HG03378 (cell line): ENCODE data around the gene KCNA2.

Experiments
- ATAC-seq: cut with Tn5 transposase; IDR thresholded peaks from one replicate; pipeline ENCODE4 v1.9.1; 2021; ENCODE audit warnings: mild to moderate bottlenecking, moderate library complexity; ENCODE audit not compliant: unreplicated experiment

Gene KCNA2

GRCh38 chr1:110604586-110605148 lies 1.5 kb downstream of the KCNA2 start:
- no peak for ATAC-seq

GRCh38 chr1:110603058-110603457 lies 3.1 kb downstream of the KCNA2 start:
- ATAC-seq: no peak

DNA sequence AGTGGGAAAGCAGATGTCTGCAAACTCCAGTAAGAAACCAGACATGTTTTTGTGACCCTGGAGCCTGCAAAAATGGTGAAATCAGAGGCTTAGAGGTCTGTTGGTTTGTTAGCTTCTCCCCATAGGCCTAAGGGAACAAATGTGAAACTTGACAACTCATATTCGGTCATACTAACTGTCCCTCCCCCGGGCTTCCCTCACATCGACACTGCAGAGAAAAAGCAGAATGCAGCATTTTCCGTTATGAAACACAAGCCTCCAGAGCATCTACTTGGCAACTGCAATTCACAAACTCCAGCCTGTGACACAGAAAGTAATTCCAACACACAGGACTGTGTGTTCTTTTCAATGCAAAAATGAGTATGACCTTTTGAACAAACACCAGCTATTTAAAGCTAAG lies 3.7 kb downstream of the KCNA2 start:
- no peak for ATAC-seq

GRCh38 chr1:110601332-110601731 lies 4.8 kb downstream of the KCNA2 start:
- ATAC-seq: no peak

DNA sequence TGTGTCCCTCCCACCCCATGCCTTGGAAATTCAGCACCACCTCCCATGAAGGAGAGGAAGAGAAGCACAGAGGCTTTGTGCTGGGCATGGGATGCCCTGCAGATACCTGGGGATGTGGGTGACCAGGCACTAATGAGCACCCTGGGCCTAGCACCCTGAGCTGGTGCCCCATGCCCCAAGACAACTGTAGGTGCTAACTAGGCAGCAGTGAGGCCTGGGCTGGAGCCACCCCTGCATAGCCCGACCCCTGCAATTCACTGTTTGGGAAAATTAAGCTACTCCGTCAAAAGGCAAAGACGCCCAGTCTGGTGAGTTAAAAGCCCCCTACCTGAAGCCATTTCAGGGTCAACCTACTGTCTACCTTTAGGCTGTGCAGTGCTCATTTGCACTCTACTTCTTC lies 5.4 kb downstream of the KCNA2 start:
- no peak for ATAC-seq

GRCh38 chr1:110597966-110598365 lies 8.2 kb downstream of the KCNA2 start:
- ATAC-seq: no peak

GRCh38 chr1:110596312-110596711 lies 9.8 kb downstream of the KCNA2 start:
- no peak for ATAC-seq

DNA sequence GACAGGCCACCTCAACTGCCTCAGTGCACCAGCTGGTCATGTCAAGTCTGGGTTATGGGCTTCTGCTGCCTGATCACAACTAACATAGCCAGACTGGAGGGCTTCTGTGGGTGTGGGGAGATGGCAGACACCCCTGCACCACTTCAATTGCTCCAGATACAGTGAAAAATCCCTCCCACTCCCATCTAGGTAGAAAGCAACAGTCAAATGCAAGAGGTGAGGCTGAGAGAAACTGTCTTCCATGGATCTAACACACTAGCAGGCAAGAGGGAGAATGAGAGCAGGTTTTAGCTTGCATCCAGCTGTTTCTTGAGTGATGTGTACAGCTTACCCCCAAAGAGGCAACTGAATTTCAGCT lies 10.8 kb downstream of the KCNA2 start:
- no peak for ATAC-seq

DNA sequence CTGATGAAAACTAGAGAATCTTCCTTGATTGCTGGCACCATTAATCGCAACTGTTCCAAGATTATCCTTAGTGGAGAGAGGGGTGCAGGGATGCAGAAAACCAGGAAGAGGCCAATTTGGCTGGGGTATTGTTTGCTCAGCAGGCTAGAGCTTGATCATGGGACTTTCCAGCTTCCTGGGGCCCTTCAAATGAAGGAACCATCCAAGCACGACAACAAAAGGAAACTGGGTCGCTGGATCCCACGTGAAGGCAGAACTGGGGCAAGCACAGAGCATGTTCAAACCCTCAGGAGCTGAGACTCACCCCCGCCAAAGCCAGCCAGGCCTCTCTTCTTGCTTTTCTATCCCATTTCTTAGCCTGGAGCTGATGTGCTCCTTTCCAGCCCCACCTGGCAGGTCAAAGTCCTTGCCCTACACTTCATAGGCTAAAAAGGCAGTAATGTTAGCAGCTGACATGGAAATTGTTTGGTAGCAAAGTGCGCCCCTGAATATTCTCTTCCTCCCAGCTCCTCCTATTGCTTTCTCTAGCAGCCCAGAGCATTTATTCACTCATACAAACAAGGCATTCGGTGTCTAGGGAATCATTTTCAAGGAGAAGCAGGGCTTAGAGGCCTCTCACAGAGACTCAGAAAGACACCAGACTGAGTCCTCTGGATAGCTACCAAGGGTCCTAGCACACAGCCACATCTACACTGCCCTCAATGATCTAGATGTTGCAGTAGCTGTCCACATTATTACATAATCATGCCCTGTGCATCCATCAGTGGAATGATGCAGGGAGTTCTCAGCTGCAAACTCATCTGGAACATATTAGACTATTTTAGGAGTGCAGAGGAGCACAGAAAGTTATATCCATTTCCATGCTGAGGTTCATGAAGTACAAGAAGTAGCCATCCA lies 11.5 kb downstream of the KCNA2 start:
- ATAC-seq: no peak

DNA sequence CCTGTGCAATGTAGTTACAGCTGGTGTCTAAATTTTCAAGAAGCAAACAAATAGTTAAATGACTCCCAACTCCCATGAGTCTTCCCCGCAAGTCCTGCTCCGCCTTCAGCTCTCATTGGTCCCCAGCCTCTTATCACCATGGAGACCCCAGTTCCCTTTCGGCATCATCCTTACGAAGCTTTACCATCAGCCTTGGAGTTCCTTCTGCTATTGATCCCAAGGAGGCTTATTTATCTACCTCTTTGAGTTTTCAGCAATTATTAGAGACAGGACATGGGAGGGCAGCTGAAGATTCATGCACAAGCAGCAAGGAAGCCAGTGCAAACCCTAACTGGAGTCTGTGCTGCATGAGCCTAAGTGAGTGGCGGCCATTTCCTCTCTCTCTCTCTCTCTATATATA lies 12.3 kb downstream of the KCNA2 start:
- ATAC-seq: no peak

- ATAC-seq: no peak
These were observed 14.2 kb downstream of the KCNA2 start for GRCh38 chr1:110591956-110592355.

DNA sequence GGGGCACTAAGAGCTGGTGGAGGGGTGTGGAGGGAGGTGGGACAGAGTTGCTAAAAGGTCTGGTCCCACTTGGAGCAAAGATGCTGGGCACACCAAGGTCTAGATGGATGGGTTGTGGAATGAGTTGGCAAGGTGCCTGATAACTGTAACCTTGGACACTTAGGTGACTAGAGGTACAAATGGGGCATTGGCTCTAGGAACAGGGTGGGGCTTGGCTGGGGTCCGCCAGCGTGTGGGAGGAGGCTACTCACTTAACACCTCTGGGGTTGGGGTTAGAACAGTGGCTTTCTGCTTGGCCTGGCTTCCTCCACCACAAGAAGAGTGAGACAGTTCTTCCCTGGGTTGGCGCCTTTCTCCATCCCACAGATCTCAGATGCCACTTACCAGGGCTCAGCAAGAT lies 17.2 kb downstream of the KCNA2 start:
- ATAC-seq: no peak

DNA sequence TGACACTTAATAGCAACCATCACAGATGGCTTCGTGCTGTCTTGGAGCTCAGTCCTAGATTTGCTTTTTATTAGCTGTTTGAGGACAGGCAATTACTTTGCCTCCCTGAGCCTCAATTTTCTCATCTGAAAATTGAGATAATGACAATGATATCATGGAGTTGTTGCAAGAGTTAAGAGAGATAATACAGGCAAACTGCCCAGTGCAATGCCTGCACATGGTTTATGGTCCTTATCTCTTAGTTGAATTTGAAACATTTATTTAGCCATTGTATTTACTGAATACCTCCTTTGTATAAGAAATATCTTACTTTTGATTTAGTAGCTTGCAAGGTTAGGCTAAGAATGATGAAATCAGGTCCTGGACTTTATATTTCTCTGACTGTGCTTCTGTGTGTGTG lies 17.7 kb downstream of the KCNA2 start:
- no peak for ATAC-seq

GRCh38 chr1:110587906-110588305 lies 18.3 kb downstream of the KCNA2 start:
- no peak for ATAC-seq

- ATAC-seq: no peak
These were observed 20.7 kb downstream of the KCNA2 start for GRCh38 chr1:110585481-110585880.

DNA sequence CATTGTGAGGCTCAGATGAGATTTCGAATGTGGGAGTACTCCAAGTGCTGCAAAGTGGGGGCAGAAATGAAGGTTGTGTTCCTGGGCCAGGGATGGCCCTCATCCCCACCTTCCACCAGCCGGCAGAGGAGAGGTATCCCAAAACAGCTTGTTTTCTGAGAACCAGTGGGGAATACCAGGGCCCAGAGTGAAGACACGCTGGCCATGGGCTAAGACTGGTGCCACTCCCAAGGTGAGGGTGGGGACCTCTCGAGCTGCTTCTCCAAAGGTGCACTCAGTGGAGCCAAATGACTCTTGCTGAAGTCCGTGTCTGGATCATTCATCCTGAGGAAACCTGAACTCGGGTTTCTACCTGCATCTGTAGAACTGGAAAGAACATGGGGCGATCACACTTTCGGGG lies 22.1 kb downstream of the KCNA2 start:
- no peak for ATAC-seq

DNA sequence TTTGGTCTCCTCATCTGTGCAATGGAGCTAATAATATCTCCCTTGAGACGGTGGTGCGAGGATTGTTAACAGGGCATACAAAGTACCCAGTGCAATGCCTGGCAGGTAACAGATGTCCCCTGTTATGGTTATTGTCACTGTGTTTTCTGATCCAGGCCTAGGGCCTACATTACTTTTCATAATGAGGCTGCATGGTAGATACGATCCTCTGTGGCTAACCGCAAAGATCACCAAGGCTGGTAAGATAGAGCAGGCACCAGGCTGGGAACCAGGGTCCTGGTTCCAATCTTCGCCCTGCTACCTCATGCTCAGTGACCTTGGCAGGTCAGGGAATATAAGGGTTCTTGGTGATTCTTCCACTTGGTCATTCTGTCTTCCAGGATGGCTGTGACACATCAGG lies 22.7 kb downstream of the KCNA2 start:
- ATAC-seq: no peak

GRCh38 chr1:110582378-110582777 lies 23.8 kb downstream of the KCNA2 start:
- ATAC-seq: no peak

- ATAC-seq: no peak
These were observed 24.4 kb downstream of the KCNA2 start for GRCh38 chr1:110581682-110582145.

GRCh38 chr1:110580244-110580643 lies 25.9 kb downstream of the KCNA2 start:
- ATAC-seq: no peak

DNA sequence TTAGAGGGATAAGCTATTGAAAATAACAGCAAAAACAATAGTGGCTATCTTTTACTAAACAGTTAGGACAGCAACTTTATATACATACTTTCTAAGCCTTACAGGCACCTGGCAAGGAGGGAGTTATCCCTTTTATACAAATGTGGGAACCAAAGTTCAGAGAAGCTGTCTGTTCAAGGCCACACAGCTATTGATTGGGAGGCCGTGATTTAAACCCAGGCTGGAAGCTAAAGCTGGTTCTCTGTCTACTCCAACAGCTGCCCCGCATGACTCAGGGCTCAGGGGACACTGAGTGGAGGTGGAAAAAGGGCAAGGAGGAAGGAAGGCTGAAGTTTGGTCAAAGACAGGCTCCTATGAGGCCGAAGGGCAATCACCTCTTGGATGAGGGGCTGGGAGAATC lies 26.7 kb downstream of the KCNA2 start:
- ATAC-seq: no peak

DNA sequence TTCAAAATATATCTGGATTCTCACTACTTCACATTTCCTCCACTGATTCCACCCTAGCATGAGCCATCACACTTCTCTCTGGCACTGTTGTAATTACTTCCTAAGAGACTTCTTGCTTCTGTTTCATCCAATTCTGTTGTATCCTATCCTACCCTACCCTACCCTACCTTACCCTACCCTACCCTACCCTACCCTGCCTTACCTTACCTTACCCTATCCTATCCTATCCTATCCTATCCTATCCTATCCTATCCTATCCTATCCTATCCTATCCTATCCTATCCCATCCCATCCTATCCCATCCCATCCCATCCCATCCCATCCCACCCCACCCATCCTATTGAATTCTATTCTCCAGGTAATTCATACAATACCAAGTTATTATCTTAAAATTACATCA lies 29.7 kb downstream of the KCNA2 start:
- ATAC-seq: no peak

DNA sequence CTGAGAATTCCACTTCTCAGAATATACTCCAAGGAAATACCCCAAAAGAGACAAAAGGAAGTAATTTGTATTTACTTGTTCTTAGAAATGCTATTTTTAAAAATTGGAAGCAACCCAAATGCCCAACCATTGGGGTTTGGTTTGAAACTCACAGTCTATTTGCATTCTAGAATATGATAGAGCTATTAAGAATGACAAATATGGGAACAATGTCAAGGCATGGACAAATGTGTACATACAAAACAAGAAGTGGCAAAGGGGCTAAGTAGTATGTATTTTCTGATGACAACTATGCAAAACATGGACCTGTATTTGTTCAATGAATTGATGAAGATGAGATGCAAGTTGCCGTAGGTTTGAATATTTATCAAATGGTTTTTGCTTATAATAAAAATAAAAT lies 32.8 kb downstream of the KCNA2 start:
- ATAC-seq: no peak
